ENCODE measurements around the gene ANKUB1.

GRCh38 chr3:149796026-149796425, 3.7 kb upstream of the ANKUB1 start:
- TF ChIP-seq EZH2phosphoT487 (IDR thresholded peaks at IDR 0.05; ENCODE audit: low read depth, severe bottlenecking, unreplicated experiment) (no peak), EZH2 (IDR thresholded peaks at IDR 0.05; ENCODE audit: borderline replicate concordance) (no peak)

All from hepatocyte (in vitro differentiated cells).